ENCODE data around the gene SECTM1. TPM values are rescaled to one million over a fixed set of nuclear protein-coding genes. Genes with fewer than 3 reads are reported as not detected.

Gene SECTM1
- total and polyA plus RNA-seq, 9 of the 15 experiments (the other 6 are each of a cell fraction or from before 2014, with no cell fraction given), result 0.11 to 0.46 (median 0.18) TPM; not detected in 6

DNA sequence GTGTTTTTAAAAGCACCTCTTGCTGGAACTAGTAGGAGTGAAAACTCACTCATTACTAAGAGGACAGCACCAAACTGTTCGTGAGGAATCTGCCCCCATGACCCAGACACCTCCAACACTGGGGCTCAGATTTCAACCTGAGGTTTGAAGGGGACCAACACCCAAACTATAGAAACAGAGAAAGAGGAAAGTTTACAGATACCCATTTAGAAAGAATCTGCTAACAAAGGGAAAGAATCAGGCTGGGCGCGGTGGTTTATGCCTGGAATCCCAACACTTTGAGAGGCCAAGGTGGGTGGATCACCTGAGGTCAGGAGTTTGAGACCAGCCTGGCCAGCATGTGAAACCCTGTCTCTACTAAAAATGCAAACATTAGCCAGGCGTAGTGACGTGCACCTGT lies 56.6 kb downstream of the SECTM1 start:
- Histone ChIP-seq H2AFZ (ENCODE audit: low read depth, low read length) (no peak overlapping the region), H3K9me3 (replicated peaks; ENCODE audit: control insufficient read depth, insufficient read depth, low read depth, low read length) (no peaks in the 10 kb centered on the region), H3K36me3 (ENCODE audit: control insufficient read depth, insufficient read depth, low read length) (peaks cover 5% of the 10 kb centered on the region; the same call in 1 of the 3 replicates), H3K9ac (ENCODE audit: insufficient read depth in 1 of 2, low read depth in 2 of 2, low read length in 2 of 2) (no peak overlapping the region), H3K4me3 (no peak overlapping the region), H3K4me2 (ENCODE audit: insufficient read depth, low read length) (no peak overlapping the region), H3K79me2 (ENCODE audit: control insufficient read depth, insufficient read depth, low read length) (peaks cover 16% of the 10 kb centered on the region), H4K20me1 (replicated peaks; ENCODE audit: control insufficient read depth, insufficient read depth, low read length) (peaks cover 5% of the 10 kb centered on the region), H3K27me3 (ENCODE audit: control insufficient read depth in 2 of 2, insufficient read depth in 2 of 2, low read length in 2 of 2) (no peaks in the 10 kb centered on the region), H3K27ac (ENCODE audit: extremely low read depth, low read depth, low read length) (no peak overlapping the region), H3K9me1 (ENCODE audit: control insufficient read depth, insufficient read depth, low read length) (no peaks in the 10 kb centered on the region), H3K4me1 (replicated peaks in 1 of 2; ENCODE audit: control insufficient read depth in 2 of 2, insufficient read depth in 2 of 2, low read length in 2 of 2) (peaks cover 15 to 49% of the 10 kb centered on the region in 2 experiments)
- TF ChIP-seq ZNF785 (CRISPR knock-in tag; IDR thresholded peaks at IDR 0.05) (no peak), ZNF384 (IDR thresholded peaks at IDR 0.05; ENCODE audit: low read depth, low read length) (no peak), RFX1 (IDR thresholded peaks at IDR 0.05) (no peak), SP2 (IDR thresholded peaks at IDR 0.05; ENCODE audit: extremely low read depth, low read depth, low read length, poor library complexity, severe bottlenecking) (no peak), POLR3A (IDR thresholded peaks at IDR 0.05; ENCODE audit: borderline replicate concordance, extremely low read depth, insufficient read depth, insufficient read length) (no peak), TARDBP (IDR thresholded peaks at IDR 0.05) (no peak), DIDO1 (tag; IDR thresholded peaks at IDR 0.05; ENCODE audit: low read depth) (no peak), PHTF2 (CRISPR knock-in tag; IDR thresholded peaks at IDR 0.05) (no peak)
- TF ChIP-seq, protein P1, sequence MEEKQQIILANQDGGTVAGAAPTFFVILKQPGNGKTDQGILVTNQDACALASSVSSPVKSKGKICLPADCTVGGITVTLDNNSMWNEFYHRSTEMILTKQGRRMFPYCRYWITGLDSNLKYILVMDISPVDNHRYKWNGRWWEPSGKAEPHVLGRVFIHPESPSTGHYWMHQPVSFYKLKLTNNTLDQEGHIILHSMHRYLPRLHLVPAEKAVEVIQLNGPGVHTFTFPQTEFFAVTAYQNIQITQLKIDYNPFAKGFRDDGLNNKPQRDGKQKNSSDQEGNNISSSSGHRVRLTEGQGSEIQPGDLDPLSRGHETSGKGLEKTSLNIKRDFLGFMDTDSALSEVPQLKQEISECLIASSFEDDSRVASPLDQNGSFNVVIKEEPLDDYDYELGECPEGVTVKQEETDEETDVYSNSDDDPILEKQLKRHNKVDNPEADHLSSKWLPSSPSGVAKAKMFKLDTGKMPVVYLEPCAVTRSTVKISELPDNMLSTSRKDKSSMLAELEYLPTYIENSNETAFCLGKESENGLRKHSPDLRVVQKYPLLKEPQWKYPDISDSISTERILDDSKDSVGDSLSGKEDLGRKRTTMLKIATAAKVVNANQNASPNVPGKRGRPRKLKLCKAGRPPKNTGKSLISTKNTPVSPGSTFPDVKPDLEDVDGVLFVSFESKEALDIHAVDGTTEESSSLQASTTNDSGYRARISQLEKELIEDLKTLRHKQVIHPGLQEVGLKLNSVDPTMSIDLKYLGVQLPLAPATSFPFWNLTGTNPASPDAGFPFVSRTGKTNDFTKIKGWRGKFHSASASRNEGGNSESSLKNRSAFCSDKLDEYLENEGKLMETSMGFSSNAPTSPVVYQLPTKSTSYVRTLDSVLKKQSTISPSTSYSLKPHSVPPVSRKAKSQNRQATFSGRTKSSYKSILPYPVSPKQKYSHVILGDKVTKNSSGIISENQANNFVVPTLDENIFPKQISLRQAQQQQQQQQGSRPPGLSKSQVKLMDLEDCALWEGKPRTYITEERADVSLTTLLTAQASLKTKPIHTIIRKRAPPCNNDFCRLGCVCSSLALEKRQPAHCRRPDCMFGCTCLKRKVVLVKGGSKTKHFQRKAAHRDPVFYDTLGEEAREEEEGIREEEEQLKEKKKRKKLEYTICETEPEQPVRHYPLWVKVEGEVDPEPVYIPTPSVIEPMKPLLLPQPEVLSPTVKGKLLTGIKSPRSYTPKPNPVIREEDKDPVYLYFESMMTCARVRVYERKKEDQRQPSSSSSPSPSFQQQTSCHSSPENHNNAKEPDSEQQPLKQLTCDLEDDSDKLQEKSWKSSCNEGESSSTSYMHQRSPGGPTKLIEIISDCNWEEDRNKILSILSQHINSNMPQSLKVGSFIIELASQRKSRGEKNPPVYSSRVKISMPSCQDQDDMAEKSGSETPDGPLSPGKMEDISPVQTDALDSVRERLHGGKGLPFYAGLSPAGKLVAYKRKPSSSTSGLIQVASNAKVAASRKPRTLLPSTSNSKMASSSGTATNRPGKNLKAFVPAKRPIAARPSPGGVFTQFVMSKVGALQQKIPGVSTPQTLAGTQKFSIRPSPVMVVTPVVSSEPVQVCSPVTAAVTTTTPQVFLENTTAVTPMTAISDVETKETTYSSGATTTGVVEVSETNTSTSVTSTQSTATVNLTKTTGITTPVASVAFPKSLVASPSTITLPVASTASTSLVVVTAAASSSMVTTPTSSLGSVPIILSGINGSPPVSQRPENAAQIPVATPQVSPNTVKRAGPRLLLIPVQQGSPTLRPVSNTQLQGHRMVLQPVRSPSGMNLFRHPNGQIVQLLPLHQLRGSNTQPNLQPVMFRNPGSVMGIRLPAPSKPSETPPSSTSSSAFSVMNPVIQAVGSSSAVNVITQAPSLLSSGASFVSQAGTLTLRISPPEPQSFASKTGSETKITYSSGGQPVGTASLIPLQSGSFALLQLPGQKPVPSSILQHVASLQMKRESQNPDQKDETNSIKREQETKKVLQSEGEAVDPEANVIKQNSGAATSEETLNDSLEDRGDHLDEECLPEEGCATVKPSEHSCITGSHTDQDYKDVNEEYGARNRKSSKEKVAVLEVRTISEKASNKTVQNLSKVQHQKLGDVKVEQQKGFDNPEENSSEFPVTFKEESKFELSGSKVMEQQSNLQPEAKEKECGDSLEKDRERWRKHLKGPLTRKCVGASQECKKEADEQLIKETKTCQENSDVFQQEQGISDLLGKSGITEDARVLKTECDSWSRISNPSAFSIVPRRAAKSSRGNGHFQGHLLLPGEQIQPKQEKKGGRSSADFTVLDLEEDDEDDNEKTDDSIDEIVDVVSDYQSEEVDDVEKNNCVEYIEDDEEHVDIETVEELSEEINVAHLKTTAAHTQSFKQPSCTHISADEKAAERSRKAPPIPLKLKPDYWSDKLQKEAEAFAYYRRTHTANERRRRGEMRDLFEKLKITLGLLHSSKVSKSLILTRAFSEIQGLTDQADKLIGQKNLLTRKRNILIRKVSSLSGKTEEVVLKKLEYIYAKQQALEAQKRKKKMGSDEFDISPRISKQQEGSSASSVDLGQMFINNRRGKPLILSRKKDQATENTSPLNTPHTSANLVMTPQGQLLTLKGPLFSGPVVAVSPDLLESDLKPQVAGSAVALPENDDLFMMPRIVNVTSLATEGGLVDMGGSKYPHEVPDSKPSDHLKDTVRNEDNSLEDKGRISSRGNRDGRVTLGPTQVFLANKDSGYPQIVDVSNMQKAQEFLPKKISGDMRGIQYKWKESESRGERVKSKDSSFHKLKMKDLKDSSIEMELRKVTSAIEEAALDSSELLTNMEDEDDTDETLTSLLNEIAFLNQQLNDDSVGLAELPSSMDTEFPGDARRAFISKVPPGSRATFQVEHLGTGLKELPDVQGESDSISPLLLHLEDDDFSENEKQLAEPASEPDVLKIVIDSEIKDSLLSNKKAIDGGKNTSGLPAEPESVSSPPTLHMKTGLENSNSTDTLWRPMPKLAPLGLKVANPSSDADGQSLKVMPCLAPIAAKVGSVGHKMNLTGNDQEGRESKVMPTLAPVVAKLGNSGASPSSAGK (IDR thresholded peaks at IDR 0.05), result no peak
- no TSS peak for BruUV-seq (replicated peaks)
- DNase-seq (ENCODE audit: extremely low read depth in 1 of 4, low spot score in 3 of 4), result no peak
- intact Hi-C loops (cut with micrococcal nuclease) (no loop called here), in situ Hi-C loops (cut with MboI) (no loop called here)
- WGBS (ENCODE audit: insufficient coverage, low coverage, missing lambda C conversion rate), result 62% methylated on average over 5 of the region's 5 CpGs
- no peak for ATAC-seq
- FAIRE-seq, result no peak
- ChIA-PET POLR2A (interaction anchor here (5.6 kb wide), 1 partner anchor 14 kb away, joined by 37 read pairs; no protein-coding TSS in a partner anchor), CTCF (ENCODE audit: low intra/inter-chr PET ratio) (no interaction called here)
